ENCODE results near the gene MAGI2.

The MAGI2 gene

GRCh38 chr7:79298145-79298760, 155.2 kb downstream of the MAGI2 start:
- DNase-seq, result no peak

GRCh38 chr7:79296553-79297320, 156.7 kb downstream of the MAGI2 start:
- DNase-seq, result no peak

- no peak for DNase-seq
Observed at GRCh38 chr7:79293655-79294142, 159.8 kb downstream of the MAGI2 start.

- DNase-seq, result no peak
Observed at GRCh38 chr7:79292834-79293233, 160.6 kb downstream of the MAGI2 start.

GRCh38 chr7:79291498-79291865, 162.0 kb downstream of the MAGI2 start:
- no peak for DNase-seq

- DNase-seq, result no peak
Observed at GRCh38 chr7:79290841-79291497, 162.5 kb downstream of the MAGI2 start.

GRCh38 chr7:79290398-79290797, 163.1 kb downstream of the MAGI2 start:
- no peak for DNase-seq

GRCh38 chr7:79288655-79289054, 164.8 kb downstream of the MAGI2 start:
- no peak for DNase-seq

- DNase-seq, result no peak
Observed at GRCh38 chr7:79287981-79288380, 165.5 kb downstream of the MAGI2 start.

- DNase-seq, result no peak
Observed at GRCh38 chr7:79286181-79286580, 167.3 kb downstream of the MAGI2 start.

GRCh38 chr7:79285756-79286155, 167.7 kb downstream of the MAGI2 start:
- no peak for DNase-seq

- no peak for DNase-seq
Observed at GRCh38 chr7:79284211-79284610, 169.3 kb downstream of the MAGI2 start.

GRCh38 chr7:79282882-79283602, 170.4 kb downstream of the MAGI2 start:
- no peak for DNase-seq

GRCh38 chr7:79282070-79282694, 171.3 kb downstream of the MAGI2 start:
- DNase-seq, result no peak

GRCh38 chr7:79281426-79281825, 172.0 kb downstream of the MAGI2 start:
- no peak for DNase-seq

- DNase-seq, result no peak
Observed at GRCh38 chr7:79272938-79273337, 180.5 kb downstream of the MAGI2 start.

- DNase-seq, result no peak
Observed at GRCh38 chr7:79272066-79272669, 181.3 kb downstream of the MAGI2 start.

- no peak for DNase-seq
Observed at GRCh38 chr7:79268730-79269129, 184.7 kb downstream of the MAGI2 start.

GRCh38 chr7:79258826-79259225, 194.6 kb downstream of the MAGI2 start:
- no peak for DNase-seq

- DNase-seq, result no peak
Observed at GRCh38 chr7:79257959-79258358, 195.5 kb downstream of the MAGI2 start.

- DNase-seq, result no peak
Observed at GRCh38 chr7:79245623-79246249, 207.7 kb downstream of the MAGI2 start.

GRCh38 chr7:79244482-79244881, 209.0 kb downstream of the MAGI2 start:
- DNase-seq, result no peak

All from activated naive CD4-positive, alpha-beta T cell treated with Interleukin-2 at 50 U/mL for 16 hours (primary cell).